Astrocyte (in vitro differentiated cells and primary cell): Measurements from ENCODE around the gene COL5A1.

Source experiments
- CTCF ChIP-seq: IDR thresholded peaks from 2 replicates; pipeline ENCODE4 v1.5.1; 2011; ENCODE audit warnings: low read depth, mild to moderate bottlenecking, inconsistent platforms, low read length, moderate library complexity; ENCODE audit not compliant: insufficient read depth
- EZH2 ChIP-seq: IDR thresholded peaks from 2 replicates; pipeline ENCODE4 v1.6.1; 2012; ENCODE audit warnings: mild to moderate bottlenecking, low read length, inconsistent platforms; ENCODE audit not compliant: insufficient read depth

- no peak for TF ChIP-seq CTCF
- TF ChIP-seq EZH2: no peak
Measured at GRCh38 chr9:134725605-134725940, 84.0 kb downstream of the COL5A1 start.
